H1 (cell line): Measurements from ENCODE around the gene MMP12. TPM values are rescaled to one million over a fixed set of nuclear protein-coding genes. Genes with fewer than 3 reads are reported as not detected.
"Not testable (repeated sequence)": the region's sequence is repeated elsewhere in the genome, so short reads cannot be mapped to it uniquely, and the experiment has no call there.

ENCODE experiments used
- CTCF ChIA-PET: fragments of 300-600 bp; sonication (Branson Sonifier 250); formaldehyde crosslinking; loops from one replicate; lab custom pipeline; 2021; ENCODE audit not compliant: partially characterized antibody; lab: Charles Lee
- POLR2A ChIA-PET: fragments of 300-600 bp; sonication (Branson Sonifier 250); formaldehyde crosslinking; loops from one replicate; lab custom pipeline; 2021; ENCODE audit warnings: inconsistent platforms; ENCODE audit not compliant: partially characterized antibody; lab: Charles Lee
- DNase-seq, 2 experiments: peaks; one replicate each; pipeline versions ENCODE4 v3.0.0 to v3.0.0-alpha.2; 2010 to 2022; ENCODE audit warnings: low spot score in 2 of 2, low read depth in 1 of 2, mixed read lengths in 1 of 2
- FAIRE-seq: peaks from 2 replicates; lab custom pipeline; 2011; peaks lifted over from hg19 to GRCh38; lab: Jason Lieb, UNC
- H2AFZ ChIP-seq: 2 replicates; pipeline ENCODE4 v1.8.1; 2012; ENCODE audit warnings: low read length, inconsistent platforms
- H2AK5ac ChIP-seq: 2 replicates; pipeline ENCODE4 v1.6.1; 2013; ENCODE audit warnings: low read depth, low read length
- H2BK120ac ChIP-seq: replicated peaks from 2 replicates; pipeline ENCODE3; 2013; ENCODE audit warnings: low read depth, low read length, inconsistent platforms
- H2BK12ac ChIP-seq: 2 replicates; pipeline ENCODE4 v1.6.1; 2013; ENCODE audit warnings: low read depth, low read length
- H2BK15ac ChIP-seq: 2 replicates; pipeline ENCODE4 v1.6.1; 2013; ENCODE audit warnings: low read length
- H2BK20ac ChIP-seq: 2 replicates; pipeline ENCODE4 v1.6.1; 2013; ENCODE audit warnings: low read length
- H2BK5ac ChIP-seq: 2 replicates; pipeline ENCODE4 v1.6.1; 2013; ENCODE audit warnings: low read depth, low read length
- H3K14ac ChIP-seq: 2 replicates; pipeline ENCODE4 v1.6.1; 2013; ENCODE audit warnings: inconsistent platforms; ENCODE audit not compliant: insufficient read length
- H3K18ac ChIP-seq: 2 replicates; pipeline ENCODE4 v1.6.1; 2013; ENCODE audit warnings: low read length; ENCODE audit errors: extremely low read depth
- H3K23ac ChIP-seq: 2 replicates; pipeline ENCODE4 v1.6.1; 2013; ENCODE audit warnings: inconsistent platforms; ENCODE audit not compliant: insufficient read length
- H3K23me2 ChIP-seq: 2 replicates; pipeline ENCODE4 v1.6.1; 2013; ENCODE audit warnings: low read depth, low read length
- H3K27ac ChIP-seq: 2 replicates; pipeline ENCODE4 v1.6.1; 2011; ENCODE audit warnings: low read depth, low read length, inconsistent platforms
- H3K27me3 ChIP-seq, 4 experiments: replicated peaks in 1 of 4; 1 replicate in 1 of 4; 2 replicates in 3 of 4; pipeline versions ENCODE4 v1.6.1 to v1.8.1; 2011 to 2013; ENCODE audit warnings: low read length in 3 of 4, mild to moderate bottlenecking in 3 of 4, inconsistent platforms in 2 of 4, mixed read lengths in 2 of 4, moderate library complexity in 1 of 4; ENCODE audit not compliant: control insufficient read depth in 3 of 4, insufficient read depth in 3 of 4; ENCODE audit errors: extremely low read depth in 1 of 4
- H3K36me3 ChIP-seq, 4 experiments: 2 replicates each; pipeline versions ENCODE4 v1.6.1 to v1.8.1; 2011 to 2013; ENCODE audit warnings: mild to moderate bottlenecking in 4 of 4, low read length in 3 of 4, moderate library complexity in 2 of 4, control low read depth in 1 of 4, inconsistent platforms in 1 of 4; ENCODE audit not compliant: insufficient read depth in 4 of 4, control insufficient read depth in 2 of 4
- H3K4ac ChIP-seq: replicated peaks from 2 replicates; pipeline ENCODE3; 2013; ENCODE audit warnings: low read length, low read depth, mixed read lengths, inconsistent platforms; ENCODE audit not compliant: insufficient read length
- H3K4me1 ChIP-seq, 4 experiments: replicated peaks in 1 of 4; 1 replicate in 1 of 4; 2 replicates in 3 of 4; pipeline versions ENCODE4 v1.6.1 to v1.8.1; 2011 to 2013; ENCODE audit warnings: low read length in 3 of 4, inconsistent platforms in 2 of 4, mixed read lengths in 1 of 4; ENCODE audit not compliant: insufficient read depth in 4 of 4, control insufficient read depth in 3 of 4
- H3K4me2 ChIP-seq, 2 experiments: 2 replicates each; pipeline versions ENCODE4 v1.6.1 to v1.8.1; 2011 to 2013; ENCODE audit warnings: low read depth in 2 of 2, low read length in 2 of 2, control low read depth in 1 of 2, inconsistent platforms in 1 of 2, mild to moderate bottlenecking in 1 of 2; ENCODE audit not compliant: insufficient read depth in 1 of 2
- H3K4me3 ChIP-seq, 4 experiments: fragments of 200-600, 300-600 bp in 1 of 4; sonication (generic), shearing (Covaris generic), sonication (Bioruptor Twin) in 1 of 4; 2 replicates each; pipeline versions ENCODE4 v1.5.1 to v1.8.1; 2011 to 2016; ENCODE audit warnings: low read length in 4 of 4, low read depth in 3 of 4, control low read depth in 2 of 4, inconsistent platforms in 2 of 4, mild to moderate bottlenecking in 2 of 4, mixed read lengths in 1 of 4, moderate library complexity in 1 of 4; ENCODE audit not compliant: insufficient read depth in 2 of 4; ENCODE audit errors: extremely low read depth in 1 of 4
- H3K56ac ChIP-seq: replicated peaks from 2 replicates; pipeline ENCODE3; 2013; ENCODE audit warnings: low read depth, mild to moderate bottlenecking, mixed read lengths, low read length, inconsistent platforms; ENCODE audit not compliant: insufficient read length
- H3K79me1 ChIP-seq: 2 replicates; pipeline ENCODE4 v1.6.1; 2013; ENCODE audit warnings: low read depth, low read length, control low read depth
- H3K79me2 ChIP-seq, 2 experiments: 2 replicates each; pipeline versions ENCODE4 v1.6.1 to v1.8.1; 2012 to 2013; ENCODE audit warnings: low read length in 2 of 2, mild to moderate bottlenecking in 2 of 2, inconsistent platforms in 1 of 2; ENCODE audit not compliant: insufficient read depth in 2 of 2, control insufficient read depth in 1 of 2
- H3K9ac ChIP-seq, 4 experiments: replicated peaks in 1 of 4; 1 replicate in 1 of 4; 2 replicates in 3 of 4; pipeline versions ENCODE4 v1.6.1 to v1.8.1; 2011 to 2013; ENCODE audit warnings: low read depth in 3 of 4, low read length in 3 of 4, control low read depth in 2 of 4, mild to moderate bottlenecking in 2 of 4, moderate library complexity in 2 of 4, inconsistent platforms in 1 of 4; ENCODE audit errors: extremely low read depth in 1 of 4
- H3K9me3 ChIP-seq, 2 experiments: 2 replicates each; pipeline versions ENCODE4 v1.6.1 to v1.8.1; 2012 to 2013; ENCODE audit warnings: mild to moderate bottlenecking in 2 of 2, moderate library complexity in 2 of 2, control low read depth in 1 of 2, inconsistent platforms in 1 of 2, low read depth in 1 of 2, low read length in 1 of 2, mixed read lengths in 1 of 2; ENCODE audit not compliant: insufficient read depth in 2 of 2
- H4K20me1 ChIP-seq, 2 experiments: replicated peaks in 1 of 2; 2 replicates each; pipeline versions ENCODE3 to v1.8.1; 2011 to 2013; ENCODE audit warnings: inconsistent platforms in 2 of 2, low read length in 2 of 2, mild to moderate bottlenecking in 1 of 2; ENCODE audit not compliant: insufficient read depth in 2 of 2, control insufficient read depth in 1 of 2
- H4K5ac ChIP-seq: 2 replicates; pipeline ENCODE4 v1.6.1; 2013; ENCODE audit warnings: low read length, low read depth, mixed read lengths, inconsistent platforms; ENCODE audit not compliant: insufficient read length
- H4K8ac ChIP-seq: 2 replicates; pipeline ENCODE4 v1.8.0; 2013; ENCODE audit warnings: mild to moderate bottlenecking, moderate library complexity, low read length, inconsistent platforms; ENCODE audit not compliant: insufficient read depth; ENCODE audit errors: extremely low read depth
- H4K91ac ChIP-seq: replicated peaks from 2 replicates; pipeline ENCODE3; 2013; ENCODE audit warnings: low read length, mixed read lengths, inconsistent platforms; ENCODE audit not compliant: insufficient read length
- WGBS, 2 experiments: shearing (Covaris generic) in 1 of 2; methylation state at CpG; one replicate each; pipeline versions ENCODE4 v1.1.6 to v1.1.7; 2013 to 2015; ENCODE audit warnings: low lambda C conversion rate in 2 of 2, mixed read lengths in 2 of 2, inconsistent platforms in 1 of 2, low coverage in 1 of 2, missing lambda C conversion rate in 1 of 2; ENCODE audit not compliant: insufficient replicate concordance in 2 of 2, insufficient coverage in 1 of 2, insufficient read length in 1 of 2; ENCODE audit errors: extremely low coverage in 1 of 2, missing lambda C conversion rate in 1 of 2; 5-methylcytosine and 5-hydroxymethylcytosine counted together
- polyA plus RNA-seq, 7 experiments: library from polyadenylated mRNA; depleted of rRNA in 3 of 7; stranded (reverse) in 5 of 7; unstranded in 2 of 7; fragments of >200 nt in 5 of 7; fragments of 200-250 nt in 2 of 7; gene quantifications; 1 replicate in 5 of 7; 2 replicates in 1 of 7; 4 replicates in 1 of 7; pipeline versions ENCODE4 v1.2.1 to v1.2.3, GENCODE V29; 2011 to 2013; ENCODE audit warnings: missing spikeins in 2 of 7, mixed read lengths in 2 of 7
- total RNA-seq: library from RNA; stranded (reverse); fragmentation: NEBNext Ultra II Directional; extraction: Animal tissue kit (Norgen Biotek cat#: 25700); gene quantifications from 2 replicates; pipeline ENCODE4 v1.2.1, GENCODE V29; 2021

The MMP12 gene
- total and polyA plus RNA-seq, 2 of the 8 experiments (the other 6 are each of a cell fraction or from before 2014, with no cell fraction given): not detected

GRCh38 chr11:102903895-102904294 lies 29.1 kb upstream of the MMP12 start:
- CTCF ChIA-PET, FAIRE-seq: not testable (repeated sequence)

More at GRCh38 chr11:102903895-102904294, 29.1 kb upstream of the MMP12 start:
- H4K20me1 ChIP-seq, H3K27ac ChIP-seq, H3K18ac ChIP-seq, H4K91ac ChIP-seq, H3K56ac ChIP-seq, H2BK120ac ChIP-seq, H3K79me1 ChIP-seq, H3K27me3 ChIP-seq, H3K36me3 ChIP-seq, H4K5ac ChIP-seq, H3K4me3 ChIP-seq, H3K14ac ChIP-seq, DNase-seq, H3K4me2 ChIP-seq, H2BK20ac ChIP-seq, H3K4me1 ChIP-seq, H4K8ac ChIP-seq, H2AK5ac ChIP-seq, H3K79me2 ChIP-seq, H3K4ac ChIP-seq, H2BK5ac ChIP-seq, H3K9ac ChIP-seq, H3K9me3 ChIP-seq, H2BK15ac ChIP-seq, H3K23ac ChIP-seq, H2BK12ac ChIP-seq, H3K23me2 ChIP-seq: not testable (repeated sequence)
- POLR2A ChIA-PET: interaction anchor here (1.0 kb wide), 1 partner anchor 8 kb away, joined by 3 read pairs; no protein-coding TSS in a partner anchor
- 96% methylated on average over 5 of the region's 5 CpGs; no CpG with 5 or more reads in 1 of the 2 experiments for WGBS, 2 experiments
- 0 out of 2 replicates have a peak overlapping the region, but pooled peaks have one; percentile 33 for H2AFZ ChIP-seq
